T-helper 1 cell treated with Interleukin-12 subunit alpha and Interleukin-12 subunit beta and Interleukin-4 antibody, amounts not matched to agents 30 μg/mL and 1 μg/mL, for 36 hours (primary cell): ENCODE data around the gene NECTIN4.

Experiments
- H3K27ac Mint-ChIP-seq: one replicate; pipeline ENCODE4 v1.8.0; 2021; ENCODE audit warnings: mild to moderate bottlenecking, mixed read lengths
- H3K27me3 Mint-ChIP-seq: one replicate; pipeline ENCODE4 v1.8.0; 2021; ENCODE audit warnings: low read depth, mixed read lengths
- H3K36me3 Mint-ChIP-seq: one replicate; pipeline ENCODE4 v1.8.0; 2021; ENCODE audit warnings: low read depth, mixed read lengths
- H3K4me1 Mint-ChIP-seq: one replicate; pipeline ENCODE4 v1.8.0; 2021; ENCODE audit warnings: low read depth, mixed read lengths
- H3K4me3 Mint-ChIP-seq: one replicate; pipeline ENCODE4 v1.8.0; 2021; ENCODE audit warnings: mild to moderate bottlenecking, moderate library complexity, mixed read lengths
- H3K9me3 Mint-ChIP-seq: one replicate; pipeline ENCODE4 v1.8.0; 2021; ENCODE audit warnings: mixed read lengths

The NECTIN4 gene

GRCh38 chr1:161089251-161089924, at the start of gene NECTIN4:
Gene NECTIN4 (minus strand): TSS chr1:161089558. CDS start chr1:161089296, 262 bp downstream.
- no peaks in the 10 kb centered on the region for H3K9me3 Mint-ChIP-seq
- H3K27ac Mint-ChIP-seq, result no peak within 1 kb of the TSS
- no peaks in the 10 kb centered on the region for H3K36me3 Mint-ChIP-seq
- H3K4me3 Mint-ChIP-seq, result no peak within 1 kb of the TSS
- H3K4me1 Mint-ChIP-seq, result peaks cover 23% of the 10 kb centered on the region
- no peaks in the 10 kb centered on the region for H3K27me3 Mint-ChIP-seq

- Mint-ChIP-seq H3K4me1 (peaks cover 10% of the 10 kb centered on the region), H3K4me3 (no peak overlapping the region), H3K27me3 (no peaks in the 10 kb centered on the region), H3K9me3 (no peaks in the 10 kb centered on the region), H3K27ac (no peak overlapping the region), H3K36me3 (peaks cover 3% of the 10 kb centered on the region)
Observed at GRCh38 chr1:161138431-161138830, 49.1 kb upstream of the NECTIN4 start.

GRCh38 chr1:161137881-161138280, 48.5 kb upstream of the NECTIN4 start:
- Mint-ChIP-seq H3K27ac (no peak overlapping the region), H3K4me1 (peaks cover 10% of the 10 kb centered on the region), H3K27me3 (no peaks in the 10 kb centered on the region), H3K9me3 (no peaks in the 10 kb centered on the region), H3K4me3 (no peak overlapping the region), H3K36me3 (peaks cover 3% of the 10 kb centered on the region)

GRCh38 chr1:161133220-161133740, 43.9 kb upstream of the NECTIN4 start:
- Mint-ChIP-seq H3K4me1 (peaks cover 31% of the 10 kb centered on the region), H3K36me3 (peaks cover 5% of the 10 kb centered on the region), H3K27me3 (no peaks in the 10 kb centered on the region), H3K4me3 (no peak overlapping the region), H3K27ac (no peak overlapping the region), H3K9me3 (no peaks in the 10 kb centered on the region)

GRCh38 chr1:161132410-161133219, 43.3 kb upstream of the NECTIN4 start, which contains the start of gene DEDD:
Gene DEDD (minus strand): TSS chr1:161132667. CDS start chr1:161124462, 8,205 bp downstream.
- Mint-ChIP-seq H3K4me3 (no peak within 1 kb of the TSS), H3K9me3 (no peaks in the 10 kb centered on the region), H3K4me1 (peaks cover 37% of the 10 kb centered on the region), H3K36me3 (peaks cover 11% of the 10 kb centered on the region), H3K27ac (peak within 1 kb of the TSS; percentile 88), H3K27me3 (no peaks in the 10 kb centered on the region)

- no peaks in the 10 kb centered on the region for H3K27me3 Mint-ChIP-seq
- no peaks in the 10 kb centered on the region for H3K9me3 Mint-ChIP-seq
- H3K4me1 Mint-ChIP-seq, result peaks cover 41% of the 10 kb centered on the region
- peak overlapping the region; percentile 88 for H3K27ac Mint-ChIP-seq
- H3K4me3 Mint-ChIP-seq, result no peak overlapping the region
- H3K36me3 Mint-ChIP-seq, result peaks cover 19% of the 10 kb centered on the region
Observed at GRCh38 chr1:161131523-161132409, 42.4 kb upstream of the NECTIN4 start.

GRCh38 chr1:161130266-161130665, 40.9 kb upstream of the NECTIN4 start:
- no peaks in the 10 kb centered on the region for H3K27me3 Mint-ChIP-seq
- no peaks in the 10 kb centered on the region for H3K9me3 Mint-ChIP-seq
- H3K4me1 Mint-ChIP-seq, result peaks cover 44% of the 10 kb centered on the region
- H3K27ac Mint-ChIP-seq, result no peak overlapping the region
- peaks cover 28% of the 10 kb centered on the region for H3K36me3 Mint-ChIP-seq
- H3K4me3 Mint-ChIP-seq, result no peak overlapping the region

GRCh38 chr1:161128591-161129420, 39.4 kb upstream of the NECTIN4 start:
- Mint-ChIP-seq H3K27ac (no peak overlapping the region), H3K36me3 (peaks cover 33% of the 10 kb centered on the region), H3K27me3 (no peaks in the 10 kb centered on the region), H3K9me3 (no peaks in the 10 kb centered on the region), H3K4me1 (peaks cover 42% of the 10 kb centered on the region), H3K4me3 (no peak overlapping the region)

GRCh38 chr1:161127649-161128048, 38.3 kb upstream of the NECTIN4 start:
- peaks cover 42% of the 10 kb centered on the region for H3K4me1 Mint-ChIP-seq

GRCh38 chr1:161122967-161123366, 33.6 kb upstream of the NECTIN4 start:
- H3K4me1 Mint-ChIP-seq, result peaks cover 34% of the 10 kb centered on the region
- H3K9me3 Mint-ChIP-seq, result no peaks in the 10 kb centered on the region
- H3K36me3 Mint-ChIP-seq, result peaks cover 51% of the 10 kb centered on the region
- H3K27ac Mint-ChIP-seq, result no peak overlapping the region
- H3K27me3 Mint-ChIP-seq, result no peaks in the 10 kb centered on the region
- H3K4me3 Mint-ChIP-seq, result no peak overlapping the region

More at GRCh38 chr1:161127649-161128048, 38.3 kb upstream of the NECTIN4 start:
- no peaks in the 10 kb centered on the region for H3K9me3 Mint-ChIP-seq
- H3K27ac Mint-ChIP-seq, result no peak overlapping the region
- peaks cover 41% of the 10 kb centered on the region for H3K36me3 Mint-ChIP-seq
- no peaks in the 10 kb centered on the region for H3K27me3 Mint-ChIP-seq
- no peak overlapping the region for H3K4me3 Mint-ChIP-seq

- Mint-ChIP-seq H3K27ac (no peak overlapping the region), H3K4me3 (no peak overlapping the region), H3K4me1 (peaks cover 30% of the 10 kb centered on the region), H3K27me3 (no peaks in the 10 kb centered on the region), H3K36me3 (peaks cover 47% of the 10 kb centered on the region), H3K9me3 (no peaks in the 10 kb centered on the region)
Observed at GRCh38 chr1:161121834-161122233, 32.5 kb upstream of the NECTIN4 start.

GRCh38 chr1:161121042-161121650, 31.8 kb upstream of the NECTIN4 start:
- Mint-ChIP-seq H3K36me3 (peaks cover 43% of the 10 kb centered on the region), H3K27me3 (no peaks in the 10 kb centered on the region), H3K27ac (no peak overlapping the region), H3K9me3 (no peaks in the 10 kb centered on the region), H3K4me3 (no peak overlapping the region), H3K4me1 (peaks cover 31% of the 10 kb centered on the region)
